ENCODE data around the gene KDM7A.

DNA sequence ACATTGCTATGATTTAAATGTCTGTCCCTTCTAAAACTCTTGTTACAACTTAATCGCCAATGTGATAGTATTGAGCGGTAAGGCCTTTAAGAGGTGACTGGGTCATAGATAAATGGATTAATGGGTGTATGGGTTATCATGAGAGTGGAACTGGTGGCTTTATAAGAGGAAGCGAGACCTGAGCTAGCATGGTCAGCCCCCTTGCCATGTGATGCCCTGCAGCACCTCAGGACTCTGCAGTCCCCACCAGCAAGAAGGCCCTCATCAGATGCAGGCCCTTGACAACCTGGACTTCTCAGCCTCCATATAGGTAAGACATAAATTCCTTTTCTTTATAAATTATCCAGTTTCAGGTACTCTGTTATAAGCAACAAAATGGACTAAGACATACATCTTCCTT is 129.6 kb downstream of the KDM7A start:
- TF ChIP-seq, protein P1, sequence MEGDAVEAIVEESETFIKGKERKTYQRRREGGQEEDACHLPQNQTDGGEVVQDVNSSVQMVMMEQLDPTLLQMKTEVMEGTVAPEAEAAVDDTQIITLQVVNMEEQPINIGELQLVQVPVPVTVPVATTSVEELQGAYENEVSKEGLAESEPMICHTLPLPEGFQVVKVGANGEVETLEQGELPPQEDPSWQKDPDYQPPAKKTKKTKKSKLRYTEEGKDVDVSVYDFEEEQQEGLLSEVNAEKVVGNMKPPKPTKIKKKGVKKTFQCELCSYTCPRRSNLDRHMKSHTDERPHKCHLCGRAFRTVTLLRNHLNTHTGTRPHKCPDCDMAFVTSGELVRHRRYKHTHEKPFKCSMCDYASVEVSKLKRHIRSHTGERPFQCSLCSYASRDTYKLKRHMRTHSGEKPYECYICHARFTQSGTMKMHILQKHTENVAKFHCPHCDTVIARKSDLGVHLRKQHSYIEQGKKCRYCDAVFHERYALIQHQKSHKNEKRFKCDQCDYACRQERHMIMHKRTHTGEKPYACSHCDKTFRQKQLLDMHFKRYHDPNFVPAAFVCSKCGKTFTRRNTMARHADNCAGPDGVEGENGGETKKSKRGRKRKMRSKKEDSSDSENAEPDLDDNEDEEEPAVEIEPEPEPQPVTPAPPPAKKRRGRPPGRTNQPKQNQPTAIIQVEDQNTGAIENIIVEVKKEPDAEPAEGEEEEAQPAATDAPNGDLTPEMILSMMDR (tag by site-specific recombination; IDR thresholded peaks at IDR 0.05), result no peak
- TF ChIP-seq ZNF292 (tag by site-specific recombination; IDR thresholded peaks at IDR 0.05; ENCODE audit: borderline replicate concordance, low read depth) (no peak), ZFP41 (tag by site-specific recombination; IDR thresholded peaks at IDR 0.05; ENCODE audit: borderline replicate concordance) (no peak), KLF10 (tag by site-specific recombination; IDR thresholded peaks at IDR 0.05) (no peak), YY2 (tag by site-specific recombination; IDR thresholded peaks at IDR 0.05) (no peak), ZNF311 (tag by site-specific recombination; IDR thresholded peaks at IDR 0.05; ENCODE audit: borderline replicate concordance) (no peak), ZNF76 (tag by site-specific recombination; IDR thresholded peaks at IDR 0.05; ENCODE audit: borderline replicate concordance, low read depth) (no peak), ZNF366 (tag by site-specific recombination; conservative IDR thresholded peaks at IDR 0.05) (no peak), BCL11A (tag by site-specific recombination; IDR thresholded peaks at IDR 0.05; ENCODE audit: low read depth) (no peak), ZNF654 (tag by site-specific recombination; IDR thresholded peaks at IDR 0.05; ENCODE audit: low read depth) (no peak), ZNF555 (tag by site-specific recombination; conservative IDR thresholded peaks at IDR 0.05) (no peak)
- TF ChIP-seq, protein P2, sequence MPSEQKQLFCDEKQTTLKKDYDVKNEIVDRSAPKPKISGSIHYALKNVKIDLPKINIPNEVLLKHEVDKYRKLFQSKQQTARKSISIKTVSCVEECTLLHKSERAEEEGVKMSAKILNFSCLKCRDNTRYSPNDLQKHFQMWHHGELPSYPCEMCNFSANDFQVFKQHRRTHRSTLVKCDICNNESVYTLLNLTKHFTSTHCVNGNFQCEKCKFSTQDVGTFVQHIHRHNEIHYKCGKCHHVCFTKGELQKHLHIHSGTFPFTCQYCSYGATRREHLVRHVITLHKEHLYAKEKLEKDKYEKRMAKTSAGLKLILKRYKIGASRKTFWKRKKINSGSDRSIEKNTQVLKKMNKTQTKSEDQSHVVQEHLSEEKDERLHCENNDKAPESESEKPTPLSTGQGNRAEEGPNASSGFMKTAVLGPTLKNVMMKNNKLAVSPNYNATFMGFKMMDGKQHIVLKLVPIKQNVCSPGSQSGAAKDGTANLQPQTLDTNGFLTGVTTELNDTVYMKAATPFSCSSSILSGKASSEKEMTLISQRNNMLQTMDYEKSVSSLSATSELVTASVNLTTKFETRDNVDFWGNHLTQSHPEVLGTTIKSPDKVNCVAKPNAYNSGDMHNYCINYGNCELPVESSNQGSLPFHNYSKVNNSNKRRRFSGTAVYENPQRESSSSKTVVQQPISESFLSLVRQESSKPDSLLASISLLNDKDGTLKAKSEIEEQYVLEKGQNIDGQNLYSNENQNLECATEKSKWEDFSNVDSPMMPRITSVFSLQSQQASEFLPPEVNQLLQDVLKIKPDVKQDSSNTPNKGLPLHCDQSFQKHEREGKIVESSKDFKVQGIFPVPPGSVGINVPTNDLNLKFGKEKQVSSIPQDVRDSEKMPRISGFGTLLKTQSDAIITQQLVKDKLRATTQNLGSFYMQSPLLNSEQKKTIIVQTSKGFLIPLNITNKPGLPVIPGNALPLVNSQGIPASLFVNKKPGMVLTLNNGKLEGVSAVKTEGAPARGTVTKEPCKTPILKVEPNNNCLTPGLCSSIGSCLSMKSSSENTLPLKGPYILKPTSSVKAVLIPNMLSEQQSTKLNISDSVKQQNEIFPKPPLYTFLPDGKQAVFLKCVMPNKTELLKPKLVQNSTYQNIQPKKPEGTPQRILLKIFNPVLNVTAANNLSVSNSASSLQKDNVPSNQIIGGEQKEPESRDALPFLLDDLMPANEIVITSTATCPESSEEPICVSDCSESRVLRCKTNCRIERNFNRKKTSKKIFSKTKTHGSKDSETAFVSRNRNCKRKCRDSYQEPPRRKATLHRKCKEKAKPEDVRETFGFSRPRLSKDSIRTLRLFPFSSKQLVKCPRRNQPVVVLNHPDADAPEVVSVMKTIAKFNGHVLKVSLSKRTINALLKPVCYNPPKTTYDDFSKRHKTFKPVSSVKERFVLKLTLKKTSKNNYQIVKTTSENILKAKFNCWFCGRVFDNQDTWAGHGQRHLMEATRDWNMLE (tag by site-specific recombination; conservative IDR thresholded peaks at IDR 0.05; ENCODE audit: low read depth), result no peak
- TF ChIP-seq, protein P3, sequence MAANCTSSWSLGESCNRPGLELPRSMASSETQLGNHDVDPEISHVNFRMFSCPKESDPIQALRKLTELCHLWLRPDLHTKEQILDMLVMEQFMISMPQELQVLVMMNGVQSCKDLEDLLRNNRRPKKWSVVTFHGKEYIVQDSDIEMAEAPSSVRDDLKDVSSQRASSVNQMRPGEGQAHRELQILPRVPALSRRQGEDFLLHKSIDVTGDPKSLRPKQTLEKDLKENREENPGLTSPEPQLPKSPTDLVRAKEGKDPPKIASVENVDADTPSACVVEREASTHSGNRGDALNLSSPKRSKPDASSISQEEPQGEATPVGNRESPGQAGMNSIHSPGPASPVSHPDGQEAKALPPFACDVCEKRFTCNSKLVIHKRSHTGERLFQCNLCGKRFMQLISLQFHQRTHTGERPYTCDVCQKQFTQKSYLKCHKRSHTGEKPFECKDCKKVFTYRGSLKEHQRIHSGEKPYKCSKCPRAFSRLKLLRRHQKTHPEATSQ (tag by site-specific recombination; IDR thresholded peaks at IDR 0.05), result no peak

All from HEK293 (cell line).